HG03025 (cell line): Measurements from ENCODE around the gene SAP25.
A peak's percentile ranks its signal among the peaks of the same experiment; 100 is the strongest.

Experiments
- ATAC-seq: cut with Tn5 transposase; IDR thresholded peaks from one replicate; pipeline ENCODE4 v1.9.1; 2021; ENCODE audit warnings: mild to moderate bottlenecking, moderate library complexity; ENCODE audit not compliant: unreplicated experiment, low FRiP score

SAP25 gene

GRCh38 chr7:100573691-100574361 lies at the start of gene SAP25:
TSS of gene SAP25 (minus strand) at chr7:100573900. CDS start at chr7:100573742, 158 bp downstream.
- ATAC-seq: no peak

- no peak for ATAC-seq
Measured at GRCh38 chr7:100621554-100621953, 47.9 kb upstream of the SAP25 start.

DNA sequence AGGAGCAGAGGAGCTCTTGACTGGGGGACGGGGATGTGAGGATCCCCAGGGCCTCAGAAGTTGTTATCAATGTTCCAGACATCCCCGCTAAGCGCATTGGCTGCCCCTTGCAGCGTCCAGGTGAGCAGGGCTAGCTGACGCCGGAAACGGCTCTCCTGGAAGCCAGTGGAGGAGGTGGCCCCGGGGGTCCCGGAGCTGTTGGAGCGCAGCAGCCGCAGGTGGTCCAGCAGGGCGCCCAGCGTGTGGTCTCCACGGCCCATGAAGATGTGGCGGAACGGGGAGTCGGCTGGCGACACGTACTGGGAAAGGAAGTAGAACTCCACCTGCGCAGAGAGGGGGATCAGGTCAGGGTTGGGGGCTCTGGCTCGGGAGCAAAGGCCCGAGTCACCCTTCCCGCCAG lies 47.1 kb upstream of the SAP25 start:
- ATAC-seq: no peak

DNA sequence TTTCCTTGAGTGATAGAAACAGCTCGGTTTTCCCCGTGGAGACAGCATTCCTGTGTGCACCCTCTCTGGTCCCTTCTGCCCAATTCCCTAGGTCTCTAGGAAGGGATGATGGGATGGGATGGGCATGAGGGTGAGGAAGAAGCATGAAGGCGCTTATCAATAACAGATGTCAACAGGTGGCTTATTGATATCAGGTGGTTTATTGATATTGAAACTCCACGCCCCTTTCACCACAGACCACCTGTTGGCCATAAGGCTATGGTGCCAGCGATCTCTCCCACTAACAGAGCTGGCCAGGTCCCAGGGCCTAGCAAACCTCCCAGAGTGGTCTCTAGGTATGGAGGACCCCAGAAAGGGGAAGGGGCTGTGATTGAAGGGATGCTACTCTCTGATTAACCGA lies 46.5 kb upstream of the SAP25 start:
- no peak for ATAC-seq

- ATAC-seq: no peak
Measured at GRCh38 chr7:100614308-100614861, 40.7 kb upstream of the SAP25 start.

GRCh38 chr7:100613412-100614175 lies 39.9 kb upstream of the SAP25 start:
- ATAC-seq: no peak

DNA sequence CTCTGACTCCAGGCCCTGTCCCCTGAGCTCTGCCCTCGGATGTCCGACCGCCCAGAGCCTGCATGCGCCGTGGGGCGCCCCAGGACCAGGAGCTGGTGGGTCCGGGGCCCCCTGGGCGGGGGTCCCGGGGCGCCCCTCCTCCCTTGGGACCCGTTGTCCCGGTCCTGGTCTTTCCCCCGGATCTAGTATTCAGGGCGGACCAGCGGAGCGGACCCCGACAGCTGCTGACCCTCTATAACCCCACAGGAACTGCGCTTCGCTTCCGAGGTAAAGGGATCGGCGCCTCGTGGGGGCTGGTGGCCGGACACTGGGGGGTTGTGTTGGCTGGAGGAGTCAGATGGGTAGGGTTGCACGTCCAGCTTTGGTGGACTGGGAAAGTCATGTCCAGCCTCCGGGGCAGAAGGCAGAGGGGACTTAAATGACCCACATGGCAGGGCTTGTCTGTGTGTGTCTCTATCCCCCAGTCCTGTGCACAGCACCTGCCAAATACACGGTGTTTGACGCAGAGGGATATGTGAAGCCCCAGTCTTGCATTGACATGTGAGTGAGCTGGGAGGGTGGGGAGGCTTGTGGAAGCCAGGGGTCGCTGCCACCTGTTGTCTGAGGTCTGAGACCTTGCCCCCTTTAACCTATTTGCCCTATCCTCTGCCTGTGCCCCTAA lies 39.2 kb upstream of the SAP25 start:
- ATAC-seq: no peak

DNA sequence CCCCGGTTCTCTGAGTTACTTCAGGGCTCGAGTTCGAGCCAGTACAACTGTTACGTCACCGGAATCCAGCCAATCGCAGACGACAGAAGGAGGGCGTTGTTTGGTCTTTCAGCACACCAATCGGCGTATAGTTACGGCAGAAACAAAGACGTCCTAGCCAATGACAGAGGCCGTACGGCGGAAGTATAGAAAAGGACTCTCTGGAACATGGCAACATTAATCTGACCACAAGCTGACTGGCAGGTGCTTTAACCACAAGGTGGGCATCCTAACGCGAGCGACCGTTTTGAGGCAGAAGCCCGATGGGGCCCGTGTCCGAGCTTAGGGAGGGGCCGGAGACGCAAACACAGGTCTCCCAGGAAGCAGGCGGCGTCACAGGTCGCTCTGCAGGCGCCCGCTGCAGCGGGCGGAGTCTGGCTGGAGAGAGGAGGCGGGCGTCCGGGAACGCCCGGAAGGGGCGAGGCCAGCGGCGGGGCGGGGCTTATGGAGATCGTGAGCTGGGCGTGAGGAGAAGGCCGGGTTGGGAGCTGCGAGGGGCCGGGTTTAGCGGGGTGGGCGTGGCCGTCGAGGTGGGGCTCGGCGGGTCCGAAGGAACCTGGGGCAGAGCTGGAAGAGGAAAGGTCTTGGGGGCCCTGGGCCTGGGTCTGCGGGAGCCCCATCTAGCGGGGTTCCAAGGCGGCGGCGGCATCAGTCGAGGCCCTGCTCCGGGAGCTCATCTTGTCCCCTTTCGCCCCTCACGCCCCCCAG lies 38.5 kb upstream of the SAP25 start, which contains the start of gene MOSPD3:
Gene MOSPD3, plus strand, starts transcription at position 558 of the 747 bp plus-strand sequence. CDS start 252 bp downstream, outside the sequence.
- ATAC-seq: peak; percentile 87

DNA sequence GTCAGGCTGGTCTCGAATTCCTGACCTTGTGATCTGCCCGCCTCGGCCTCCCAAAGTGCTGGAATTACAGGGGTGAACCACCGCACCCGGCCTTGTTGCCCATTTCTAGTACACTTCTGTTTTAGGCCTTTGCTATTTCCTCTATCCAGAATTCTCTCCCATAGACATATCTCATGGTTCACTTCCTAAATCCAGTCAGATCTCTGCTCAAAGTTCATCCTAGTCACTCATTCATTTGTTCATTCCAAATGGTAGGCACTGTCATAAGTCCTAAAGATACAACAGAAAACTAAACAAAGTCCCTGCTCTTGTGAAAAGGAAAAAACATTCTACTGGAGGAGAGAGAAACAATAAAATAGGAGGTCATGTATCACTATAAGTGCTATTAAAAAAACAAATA lies 36.3 kb upstream of the SAP25 start:
- ATAC-seq: no peak

- no peak for ATAC-seq
Measured at GRCh38 chr7:100607111-100607510, 33.4 kb upstream of the SAP25 start.

- no peak for ATAC-seq
Measured at GRCh38 chr7:100606313-100606712, 32.6 kb upstream of the SAP25 start.

- no peak for ATAC-seq
Measured at GRCh38 chr7:100604976-100605911, 31.5 kb upstream of the SAP25 start.

DNA sequence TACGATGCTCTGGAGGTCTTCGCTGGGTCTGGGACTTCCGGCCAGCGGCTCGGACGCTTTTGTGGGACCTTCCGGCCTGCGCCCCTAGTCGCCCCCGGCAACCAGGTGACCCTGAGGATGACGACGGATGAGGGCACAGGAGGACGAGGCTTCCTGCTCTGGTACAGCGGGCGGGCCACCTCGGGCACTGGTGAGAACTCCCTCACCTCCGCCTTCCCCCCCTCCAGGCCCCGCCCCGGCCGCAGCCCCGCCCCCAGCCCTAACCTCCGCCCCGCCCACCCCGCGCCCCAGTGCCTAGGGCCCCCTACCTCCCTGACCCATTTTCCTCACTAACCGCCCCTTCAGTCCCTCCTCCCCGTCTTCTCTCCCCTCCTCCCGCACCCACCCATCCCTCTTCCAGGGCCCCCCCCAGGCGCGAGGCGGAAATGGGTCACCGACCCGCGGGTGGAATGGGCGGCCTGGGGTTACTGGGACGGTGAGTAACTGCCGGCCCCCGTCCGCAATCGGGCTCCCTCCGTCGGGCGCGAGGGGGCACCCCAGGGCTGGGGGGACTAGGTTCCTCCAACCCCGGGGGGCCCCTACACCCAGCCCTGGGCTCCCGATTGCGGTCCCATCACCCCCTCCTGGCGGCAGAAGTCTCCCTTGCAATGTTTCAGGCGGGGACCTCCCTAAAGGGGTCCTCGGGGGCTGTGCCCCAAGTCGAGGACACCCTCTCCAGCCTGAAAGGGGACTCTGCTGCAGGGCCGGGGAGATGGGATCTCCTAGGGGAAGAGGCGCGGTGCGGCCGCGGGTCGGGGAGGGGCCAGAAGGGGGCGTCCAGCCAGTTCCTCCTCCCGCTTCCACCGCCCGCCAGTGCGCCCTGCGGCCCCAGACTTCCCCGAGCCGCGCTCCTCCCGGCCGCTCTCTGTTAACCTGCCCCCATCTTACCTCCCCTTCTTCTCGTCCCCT lies 30.6 kb upstream of the SAP25 start:
- peak; percentile 39 for ATAC-seq

GRCh38 chr7:100603726-100604027 lies 30.0 kb upstream of the SAP25 start:
- no peak for ATAC-seq

DNA sequence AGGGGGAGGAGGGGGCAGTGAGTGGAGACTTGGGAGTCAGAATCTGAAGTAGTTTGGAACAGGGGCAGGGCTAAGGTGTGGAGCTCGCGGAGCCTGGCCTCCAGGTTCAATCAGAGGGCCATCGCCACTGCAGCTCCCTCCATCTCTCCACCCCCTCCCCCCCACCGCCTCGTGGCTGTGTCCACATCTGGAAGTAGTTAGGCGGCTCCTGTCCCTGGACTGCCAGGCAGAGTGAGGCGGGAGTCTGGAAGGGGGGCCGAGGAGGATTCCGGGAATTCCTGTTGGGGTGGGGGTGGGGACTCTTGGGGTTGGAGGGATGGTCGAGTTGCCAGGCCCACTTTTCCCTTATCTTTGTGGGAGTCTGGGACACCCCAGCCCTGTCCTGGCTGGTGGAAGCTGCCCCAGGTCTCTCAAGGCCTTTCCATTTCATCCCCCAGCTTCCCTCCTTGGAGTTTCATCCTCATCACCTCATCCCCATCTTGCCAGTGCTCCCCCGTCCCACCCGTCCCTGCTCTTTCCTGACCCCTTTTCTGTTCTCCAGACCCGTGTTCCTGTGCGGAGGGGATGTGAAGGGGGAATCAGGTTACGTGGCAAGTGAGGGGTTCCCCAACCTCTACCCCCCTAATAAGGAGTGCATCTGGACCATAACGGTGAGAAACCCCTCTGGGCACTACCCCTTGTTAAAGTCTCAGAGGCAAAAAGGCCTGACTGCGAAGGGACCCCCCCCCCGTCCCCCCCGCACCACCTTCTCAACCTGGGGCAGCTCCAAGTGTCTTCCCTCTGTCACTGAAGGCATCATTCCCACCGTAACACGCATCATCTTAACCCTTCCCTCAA lies 29.4 kb upstream of the SAP25 start:
- ATAC-seq: no peak

- no peak for ATAC-seq
Measured at GRCh38 chr7:100600730-100601038, 27.0 kb upstream of the SAP25 start.

- ATAC-seq: no peak
Measured at GRCh38 chr7:100599911-100600729, 26.4 kb upstream of the SAP25 start.
